Diencephalon (tissue), 1 donor: Measurements from ENCODE around the gene INPP4A. TPM values are rescaled to one million over a fixed set of nuclear protein-coding genes. Genes with fewer than 3 reads are reported as not detected.

ENCODE experiments used
- total RNA-seq: library from RNA; depleted of rRNA; stranded (reverse); fragments of >200 nt; gene quantifications from one replicate; pipeline ENCODE4 v1.2.3, GENCODE V29; 2014

Gene INPP4A
- total RNA-seq = 72.9 TPM

DNA sequence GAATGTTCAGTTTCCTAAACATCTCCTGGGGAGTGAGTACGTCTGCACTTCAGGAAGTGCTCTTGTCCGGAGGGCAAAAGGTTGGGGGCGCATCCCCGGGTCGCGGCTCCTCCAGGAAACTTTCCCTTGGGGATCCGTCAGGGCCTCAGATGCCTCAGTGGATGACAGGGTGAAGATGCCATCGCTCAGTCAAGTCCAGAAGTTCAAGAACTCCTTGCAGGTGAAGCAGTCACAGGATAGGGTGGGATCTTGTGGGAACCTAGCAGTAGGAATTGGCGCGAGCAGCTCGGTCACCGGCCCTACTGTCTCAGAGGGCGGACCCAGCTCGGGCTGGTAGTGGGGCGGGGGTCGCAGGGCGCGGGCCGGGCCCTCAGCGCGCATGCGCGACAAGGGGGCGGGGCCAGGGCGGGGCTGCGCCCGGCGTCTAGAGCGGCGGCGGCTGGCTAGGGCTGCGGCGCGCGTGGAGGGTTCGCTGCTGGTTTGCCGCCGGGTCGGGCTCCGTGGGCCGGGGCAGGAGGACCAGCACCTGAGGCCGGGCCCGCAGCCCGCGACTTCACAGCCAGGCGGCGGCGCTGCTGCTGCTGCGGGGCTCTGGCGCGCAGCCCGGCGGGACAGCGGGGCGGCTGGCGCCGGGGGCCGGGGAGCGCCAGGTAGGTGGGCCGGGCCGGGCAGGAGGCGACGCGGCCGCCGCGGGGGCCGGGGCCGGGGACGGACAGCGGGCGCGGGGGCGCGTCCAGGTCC lies at the start of gene INPP4A:
INPP4A (plus strand) TSS at position 423 of the 741 bp plus-strand sequence. CDS start 75,191 bp downstream, outside the sequence.

DNA sequence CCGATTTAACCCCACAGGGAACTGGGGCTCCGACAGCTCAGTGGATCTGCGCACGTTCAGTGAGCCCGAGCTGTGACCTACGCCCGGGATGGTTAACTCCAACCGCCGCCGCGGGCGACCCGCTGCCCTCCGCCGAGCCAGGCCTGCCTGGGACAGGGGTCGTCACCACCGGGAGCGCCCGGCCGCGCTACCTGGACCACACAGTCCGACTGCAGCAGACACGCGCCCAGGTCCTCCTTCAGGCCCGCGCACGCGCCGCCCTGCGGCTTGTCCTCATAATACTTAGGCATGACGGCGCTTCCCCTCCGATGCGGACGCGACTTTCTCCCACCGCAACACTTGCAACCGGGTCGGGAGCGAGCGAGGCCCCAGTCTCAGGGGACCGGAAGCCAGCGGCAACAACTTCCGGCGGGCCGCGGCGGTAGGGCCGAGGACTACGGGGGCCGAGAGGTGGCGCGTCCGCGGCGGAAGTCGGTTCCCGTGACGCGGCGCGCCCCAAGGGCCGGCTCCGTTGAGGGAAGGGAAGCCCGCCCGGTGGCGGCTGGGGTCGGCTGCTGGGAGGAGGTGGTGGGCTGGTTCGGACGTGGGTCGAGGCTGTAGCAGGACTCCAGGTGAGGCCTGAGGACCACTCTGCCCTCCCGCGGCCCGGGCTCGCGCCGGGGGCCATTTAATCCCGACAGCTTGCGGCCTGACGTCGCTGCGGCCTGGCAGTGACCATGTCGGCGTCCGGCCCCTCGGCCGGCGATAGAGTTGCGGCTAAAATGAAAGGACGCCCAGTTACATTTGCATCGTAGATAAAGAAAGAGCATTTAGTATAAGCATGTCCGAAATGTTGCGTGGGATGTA lies 163.7 kb downstream of the INPP4A start, which contains the start of the genes COA5 and UNC50:
COA5 (minus strand) TSS at position 397 of the 846 bp plus-strand sequence; CDS start at position 290, 107 bp downstream.
UNC50 (plus strand) TSS at position 474 of the 846 bp plus-strand sequence. CDS start 1,171 bp downstream, outside the sequence.

Other genes with a start within 250 kb of the INPP4A start
- 6.0 TPM for gene CNGA3, start 98.4 kb upstream of the INPP4A start, total RNA-seq
- gene COA5, start 163.7 kb downstream of the INPP4A start, total RNA-seq = 58.4 TPM
- gene UNC50, start 163.7 kb downstream of the INPP4A start, total RNA-seq = 43.6 TPM